IMR-90 (cell line): Measurements from ENCODE around the gene SNRNP27. TPM values are rescaled to one million over a fixed set of nuclear protein-coding genes. Genes with fewer than 3 reads are reported as not detected.

Source experiments
- ATAC-seq: fragments of 200-7000 bp; cut with Tn5 transposase; 2 replicates; pipeline ENCODE4 v1.9.1; 2020; ENCODE audit warnings: low read depth, mild to moderate bottlenecking, moderate library complexity
- BruUV-seq: library from RNA; stranded (reverse); fragments of 400-500 nt; replicated peaks from 2 replicates; lab custom pipeline; 2021; lab: Mats Ljungman, UMichigan
- CTCF ChIA-PET: fragments of 300-600 bp; formaldehyde crosslinking; extraction: SDS; loops from one replicate; lab custom pipeline; 2021; ENCODE audit warnings: antibody characterized with exemption; lab: Yijun Ruan, JAX
- POLR2A ChIA-PET: fragments of 300-600 bp; sonication (Branson Sonifier 250); formaldehyde crosslinking; loops from one replicate; lab custom pipeline; 2022; ENCODE audit warnings: antibody characterized with exemption; ENCODE audit not compliant: unreplicated experiment; lab: Charles Lee
- DNase-seq: peaks from one replicate; pipeline ENCODE4 v3.0.0; 2013
- H2AFZ ChIP-seq: replicated peaks from 2 replicates; pipeline ENCODE3; 2013; ENCODE audit warnings: low read length, mild to moderate bottlenecking; ENCODE audit not compliant: poor library complexity
- H2AK5ac ChIP-seq: 2 replicates; pipeline ENCODE4 v1.6.1; 2013; ENCODE audit warnings: low read depth, low read length, inconsistent platforms
- H2AK9ac ChIP-seq: replicated peaks from 2 replicates; pipeline ENCODE3; 2013; ENCODE audit warnings: mild to moderate bottlenecking, low read depth, low read length, moderate library complexity; ENCODE audit not compliant: poor library complexity
- H2BK120ac ChIP-seq: 2 replicates; pipeline ENCODE4 v1.6.1; 2013; ENCODE audit warnings: low read depth, low read length, inconsistent platforms
- H2BK15ac ChIP-seq: 3 replicates; pipeline ENCODE4 v1.6.1; 2013; ENCODE audit warnings: low read depth, low read length, inconsistent platforms
- H2BK20ac ChIP-seq: 2 replicates; pipeline ENCODE4 v1.6.1; 2013; ENCODE audit warnings: low read depth, mild to moderate bottlenecking, inconsistent platforms, low read length, moderate library complexity
- H2BK5ac ChIP-seq: 2 replicates; pipeline ENCODE4 v1.6.1; 2013; ENCODE audit warnings: mild to moderate bottlenecking, low read depth, low read length, inconsistent platforms; ENCODE audit not compliant: poor library complexity, severe bottlenecking
- H3K14ac ChIP-seq: replicated peaks from 2 replicates; pipeline ENCODE4 v1.6.1; 2013; ENCODE audit warnings: low read depth, low read length, inconsistent platforms
- H3K18ac ChIP-seq: 2 replicates; pipeline ENCODE4 v1.6.1; 2013; ENCODE audit warnings: low read depth, low read length, control low read depth
- H3K23ac ChIP-seq: 2 replicates; pipeline ENCODE4 v1.6.1; 2013; ENCODE audit warnings: low read depth, low read length, inconsistent platforms
- H3K27ac ChIP-seq: 2 replicates; pipeline ENCODE4 v1.5.1; 2013; ENCODE audit warnings: mild to moderate bottlenecking, control low read depth, low read length; ENCODE audit not compliant: insufficient read depth
- H3K27me3 ChIP-seq: 2 replicates; pipeline ENCODE4 v1.6.1; 2013; ENCODE audit warnings: low read length; ENCODE audit not compliant: control insufficient read depth, insufficient read depth
- H3K36me3 ChIP-seq: 2 replicates; pipeline ENCODE4 v1.6.1; 2013; ENCODE audit warnings: low read length, mixed read lengths; ENCODE audit not compliant: control insufficient read depth, insufficient read depth
- H3K4ac ChIP-seq: 2 replicates; pipeline ENCODE4 v1.6.1; 2013; ENCODE audit warnings: low read depth, low read length, inconsistent platforms
- H3K4me1 ChIP-seq: 2 replicates; pipeline ENCODE4 v1.6.1; 2013; ENCODE audit warnings: low read length, mixed read lengths; ENCODE audit not compliant: control insufficient read depth, insufficient read depth
- H3K4me2 ChIP-seq: 2 replicates; pipeline ENCODE4 v1.6.1; 2013; ENCODE audit warnings: low read depth, mild to moderate bottlenecking, control low read depth, low read length, moderate library complexity
- H3K4me3 ChIP-seq: 2 replicates; pipeline ENCODE4 v1.5.1; 2013; ENCODE audit warnings: low read depth, mild to moderate bottlenecking, control low read depth, low read length, moderate library complexity; ENCODE audit not compliant: insufficient read depth
- H3K56ac ChIP-seq: 2 replicates; pipeline ENCODE4 v1.6.1; 2013; ENCODE audit warnings: low read length, inconsistent platforms; ENCODE audit not compliant: insufficient read depth; ENCODE audit errors: extremely low read depth
- H3K79me1 ChIP-seq, 2 experiments: 2 replicates each; pipeline ENCODE4 v1.6.1; 2013; ENCODE audit warnings: low read length in 2 of 2, inconsistent platforms in 1 of 2, low read depth in 1 of 2
- H3K9ac ChIP-seq: 2 replicates; pipeline ENCODE4 v1.6.1; 2013; ENCODE audit warnings: low read depth, low read length, control low read depth
- H3K9me1 ChIP-seq: 2 replicates; pipeline ENCODE4 v1.6.1; 2013; ENCODE audit warnings: low read length, inconsistent platforms; ENCODE audit not compliant: insufficient read depth
- H3K9me3 ChIP-seq: 2 replicates; pipeline ENCODE4 v1.6.1; 2013; ENCODE audit warnings: low read length; ENCODE audit not compliant: control insufficient read depth, insufficient read depth
- H4K20me1 ChIP-seq: 2 replicates; pipeline ENCODE4 v1.6.1; 2013; ENCODE audit warnings: low read length, inconsistent platforms; ENCODE audit not compliant: insufficient read depth
- H4K5ac ChIP-seq: 2 replicates; pipeline ENCODE4 v1.6.1; 2013; ENCODE audit warnings: mild to moderate bottlenecking, low read depth, low read length, control low read depth
- H4K8ac ChIP-seq, 2 experiments: 2 replicates each; pipeline ENCODE4 v1.6.1; 2013; ENCODE audit warnings: low read depth in 2 of 2, low read length in 2 of 2, control low read depth in 1 of 2, inconsistent platforms in 1 of 2
- H4K91ac ChIP-seq: 2 replicates; pipeline ENCODE4 v1.6.1; 2013; ENCODE audit warnings: low read depth, low read length, inconsistent platforms; ENCODE audit not compliant: insufficient read depth
- CEBPB ChIP-seq: IDR thresholded peaks from 2 replicates; pipeline ENCODE4 v1.6.1; 2012; ENCODE audit warnings: low read depth, low read length, improper control_type of control experiment
- CHD1 ChIP-seq: IDR thresholded peaks from 2 replicates; pipeline ENCODE4 v1.6.1; 2012; ENCODE audit warnings: low read depth, low read length, improper control_type of control experiment
- MAFK ChIP-seq: IDR thresholded peaks from 2 replicates; pipeline ENCODE4 v1.6.1; 2012; ENCODE audit warnings: low read depth, low read length, improper control_type of control experiment
- MAZ ChIP-seq: IDR thresholded peaks from 2 replicates; pipeline ENCODE4 v1.6.1; 2012; ENCODE audit warnings: low read depth, mild to moderate bottlenecking, low read length, improper control_type of control experiment, moderate library complexity, borderline replicate concordance
- MXI1 ChIP-seq: IDR thresholded peaks from 2 replicates; pipeline ENCODE4 v1.6.1; 2012; ENCODE audit warnings: low read depth, mild to moderate bottlenecking, low read length, moderate library complexity, borderline replicate concordance
- NFE2L2 ChIP-seq: fragments of 150-350 bp; IDR thresholded peaks from 2 replicates; pipeline ENCODE4 v1.6.1; 2016; ENCODE audit warnings: low read depth, mild to moderate bottlenecking, low read length
- POLR2A ChIP-seq: IDR thresholded peaks from 2 replicates; pipeline ENCODE4 v1.6.1; 2012; ENCODE audit warnings: mild to moderate bottlenecking, low read depth, low read length
- RCOR1 ChIP-seq: IDR thresholded peaks from 2 replicates; pipeline ENCODE4 v1.6.1; 2012; ENCODE audit warnings: mild to moderate bottlenecking, low read length, improper control_type of control experiment; ENCODE audit not compliant: insufficient replicate concordance
- RFX5 ChIP-seq: IDR thresholded peaks from 2 replicates; pipeline ENCODE4 v1.8.0; 2012; ENCODE audit warnings: low read depth, mild to moderate bottlenecking, low read length, moderate library complexity
- dilution Hi-C: fragments of 300-500 bp; cut with HindIII; formaldehyde crosslinking; loops from one replicate; pipeline ENCODE4 v1.14.3; 2018; ENCODE audit warnings: low sequenced_read_pairs; ENCODE audit not compliant: unreplicated experiment
- in situ Hi-C: fragments of 300-500 bp; cut with MboI; formaldehyde crosslinking; loops from 3 replicates; pipeline ENCODE4 v1.14.3; 2019; ENCODE audit warnings: low sequenced_read_pairs, inconsistent platforms, mixed read lengths
- intact Hi-C: fragments of 100-400 bp; cut with micrococcal nuclease; formaldehyde crosslinking; loops from 2 replicates; pipeline ENCODE4 v1.10.0; 2022
- polyA plus RNA-seq, 3 experiments: library from polyadenylated mRNA; depleted of rRNA; stranded (reverse); fragments of >200 nt; gene quantifications; 2 replicates each; pipeline ENCODE4 v1.2.3, GENCODE V29; 2012; ENCODE audit warnings: low replicate concordance in 1 of 3
- total RNA-seq: library from RNA; depleted of rRNA; stranded (reverse); fragments of >200 nt; gene quantifications from 2 replicates; pipeline ENCODE4 v1.2.3, GENCODE V29; 2012
- TF ChIP-seq, protein P1 (sequence below): fragments of 150-350 bp; IDR thresholded peaks from 2 replicates; pipeline ENCODE4 v1.6.1; 2016; ENCODE audit warnings: low read depth, mild to moderate bottlenecking, low read length, moderate library complexity, borderline replicate concordance

The SNRNP27 gene
- total and polyA plus RNA-seq, 2 of the 4 experiments (the other 2 are of a cell fraction), result 8.8 to 48.3 TPM

DNA sequence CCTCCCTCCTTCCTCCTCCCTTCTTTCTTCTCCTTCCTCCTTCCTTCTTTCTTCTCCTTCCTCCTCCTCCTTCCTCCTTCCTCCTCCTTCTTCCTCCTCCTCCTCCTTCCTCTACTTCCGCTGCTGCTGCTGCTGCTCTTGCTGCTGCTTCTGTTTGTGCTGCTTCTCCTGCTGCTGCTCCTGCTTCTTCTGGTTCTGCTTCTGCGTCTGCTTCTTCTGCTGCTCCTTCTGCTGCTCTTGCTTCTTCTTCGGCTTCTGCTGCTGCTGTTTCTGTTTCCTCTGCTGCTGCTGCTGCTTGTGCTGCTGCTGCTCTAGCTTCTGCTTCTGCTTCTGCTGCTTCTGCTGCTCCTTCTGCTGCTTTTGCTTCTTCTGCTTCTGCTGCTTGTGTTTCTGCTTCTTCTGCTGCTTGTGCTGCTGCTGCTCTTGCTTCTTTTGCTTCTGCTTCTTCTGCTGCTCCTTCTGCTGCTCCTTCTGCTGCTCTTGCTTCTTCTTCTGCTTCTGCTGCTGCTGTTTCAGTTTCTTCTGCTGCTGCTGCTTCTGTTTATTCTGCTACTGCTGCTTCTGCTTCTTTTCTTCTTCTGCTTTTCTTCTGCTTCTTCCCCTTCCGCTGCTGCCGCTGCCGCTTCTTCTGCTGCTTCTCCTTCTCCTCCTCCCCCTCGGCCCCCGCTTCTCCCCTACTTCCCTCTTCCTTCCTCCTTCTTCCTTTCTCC is 8.6 kb downstream of the SNRNP27 start (continued):
- no peak for TF ChIP-seq MAFK

DNA sequence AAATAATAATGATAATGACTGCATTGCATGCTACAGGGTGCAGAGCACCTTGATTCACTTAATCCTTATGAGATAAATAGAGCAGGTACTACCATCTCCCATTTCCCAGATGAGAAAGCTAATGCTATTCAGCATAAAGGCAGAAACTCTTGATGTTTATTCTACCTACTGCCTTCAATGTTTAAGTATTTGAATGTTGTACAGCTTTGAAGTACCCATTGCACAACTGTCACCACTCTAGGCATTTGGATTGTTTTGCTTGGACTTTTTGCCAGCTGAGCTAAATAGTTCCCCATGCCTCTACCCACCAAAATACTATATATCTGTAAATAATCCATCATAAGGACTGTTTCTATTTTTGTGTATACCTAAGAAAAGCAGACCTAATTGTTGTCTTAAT is 13.5 kb downstream of the SNRNP27 start:
- no peak overlapping the region for H2BK120ac ChIP-seq
- POLR2A ChIA-PET, result no interaction called here
- no peak overlapping the region for H4K5ac ChIP-seq
- H2AFZ ChIP-seq, result no peak overlapping the region
- no peak overlapping the region for H4K91ac ChIP-seq
- no peaks in the 10 kb centered on the region for H3K4me1 ChIP-seq
- H3K4me2 ChIP-seq, result no peak overlapping the region
- H4K8ac ChIP-seq, result no peak overlapping the region
- H4K20me1 ChIP-seq, result no peaks in the 10 kb centered on the region
- H2BK5ac ChIP-seq, result no peak overlapping the region
- no peak overlapping the region for H3K27ac ChIP-seq
- no peaks in the 10 kb centered on the region for H3K27me3 ChIP-seq
- no peaks in the 10 kb centered on the region for H3K9me1 ChIP-seq
- dilution Hi-C loops, result no loop called here
- in situ Hi-C loops, result loop anchor here (25.0 kb wide), 1 partner anchor 330 kb away; the partner anchor contains the start of gene TIA1
- H2BK15ac ChIP-seq, result no peak overlapping the region
- H3K23ac ChIP-seq, result no peak overlapping the region
- no peak for ATAC-seq
- H2AK5ac ChIP-seq, result no peak overlapping the region
- no peak for TF ChIP-seq MXI1
- TF ChIP-seq CHD1, result no peak
- no peak for TF ChIP-seq CEBPB
- no peak for TF ChIP-seq MAZ
- TF ChIP-seq POLR2A, result no peak
- TF ChIP-seq NFE2L2, result no peak
- TF ChIP-seq RFX5, result no peak
- no peak for TF ChIP-seq RCOR1
- TF ChIP-seq, protein P1, sequence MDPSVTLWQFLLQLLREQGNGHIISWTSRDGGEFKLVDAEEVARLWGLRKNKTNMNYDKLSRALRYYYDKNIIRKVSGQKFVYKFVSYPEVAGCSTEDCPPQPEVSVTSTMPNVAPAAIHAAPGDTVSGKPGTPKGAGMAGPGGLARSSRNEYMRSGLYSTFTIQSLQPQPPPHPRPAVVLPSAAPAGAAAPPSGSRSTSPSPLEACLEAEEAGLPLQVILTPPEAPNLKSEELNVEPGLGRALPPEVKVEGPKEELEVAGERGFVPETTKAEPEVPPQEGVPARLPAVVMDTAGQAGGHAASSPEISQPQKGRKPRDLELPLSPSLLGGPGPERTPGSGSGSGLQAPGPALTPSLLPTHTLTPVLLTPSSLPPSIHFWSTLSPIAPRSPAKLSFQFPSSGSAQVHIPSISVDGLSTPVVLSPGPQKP, result no peak
- H3K18ac ChIP-seq, result no peak overlapping the region
- H2BK20ac ChIP-seq, result no peak overlapping the region
- no peak overlapping the region for H3K4ac ChIP-seq
- H3K14ac ChIP-seq, result no peak overlapping the region
- H3K79me1 ChIP-seq, result peaks cover 0 to 8% of the 10 kb centered on the region in 2 experiments; a peak in 3 of 4 replicates
- no TSS peak for BruUV-seq
- no peak for DNase-seq
- H3K9me3 ChIP-seq, result no peaks in the 10 kb centered on the region
- no peak overlapping the region for H3K56ac ChIP-seq
- H3K9ac ChIP-seq, result no peak overlapping the region
- H3K4me3 ChIP-seq, result no peak overlapping the region
- intact Hi-C loops, result no loop called here
- H3K36me3 ChIP-seq, result peaks cover 20% of the 10 kb centered on the region
- CTCF ChIA-PET, result interaction anchor here (1.5 kb wide), 1 partner anchor 164 kb away, joined by 3 read pairs; no protein-coding TSS in a partner anchor
- H2AK9ac ChIP-seq, result no peak overlapping the region
